ENCODE measurements around the gene PSME2. TPM values are rescaled to one million over a fixed set of nuclear protein-coding genes. Genes with fewer than 3 reads are reported as not detected.

Gene PSME2
- total RNA-seq, 1 experiment from 2014 or later, result 126 TPM

- Histone ChIP-seq H4K20me1 (ENCODE audit: control insufficient read depth, insufficient read depth, insufficient read length) (no peaks in the 10 kb centered on the region), H3K9me3 (ENCODE audit: control insufficient read depth, low read depth, low read length) (no peaks in the 10 kb centered on the region), H3K9ac (ENCODE audit: extremely low read depth, insufficient read length, low read length) (no peak overlapping the region), H3K14ac (ENCODE audit: insufficient read depth, low read length) (no peak overlapping the region), H3K4ac (ENCODE audit: low read depth, low read length) (no peak overlapping the region), H2BK120ac (ENCODE audit: low read depth, low read length, poor library complexity, severe bottlenecking) (no peak overlapping the region), H2BK12ac (ENCODE audit: insufficient read length, low read depth, low read length) (peak overlapping the region; percentile 42), H2BK20ac (ENCODE audit: low read depth, low read length, poor library complexity, severe bottlenecking) (no peak overlapping the region), H2AFZ (ENCODE audit: low read length) (no peak overlapping the region), H3K18ac (ENCODE audit: insufficient read length, low read depth, low read length) (no peak overlapping the region), H4K5ac (ENCODE audit: insufficient read length, low read depth, low read length) (no peak overlapping the region), H3K56ac (ENCODE audit: insufficient read length, low read depth, low read length) (no peak overlapping the region), H2BK5ac (ENCODE audit: insufficient read length, low read length) (no peak overlapping the region), H3K27ac (ENCODE audit: insufficient read length, low read depth, low read length) (no peak overlapping the region), H3K27me3 (ENCODE audit: insufficient read depth, low read length) (no peaks in the 10 kb centered on the region), H4K91ac (ENCODE audit: insufficient read length, low read depth, low read length) (no peak overlapping the region), H2AK5ac (ENCODE audit: insufficient read length, low read length) (no peak overlapping the region), H3K23me2 (ENCODE audit: insufficient read length, low read depth, low read length, poor library complexity, severe bottlenecking) (peaks cover 6% of the 10 kb centered on the region), H3K79me1 (ENCODE audit: insufficient read depth, low read depth, low read length, poor library complexity, severe bottlenecking) (no peaks in the 10 kb centered on the region), H2BK15ac (ENCODE audit: low read depth, low read length) (no peak overlapping the region), H3K23ac (ENCODE audit: insufficient read length, low read depth, low read length) (peak overlapping the region; percentile 72), H3K4me1 (ENCODE audit: insufficient read depth, low read length) (no peaks in the 10 kb centered on the region; the same call in 1 of the 2 replicates), H3K79me2 (ENCODE audit: insufficient read depth, low read length) (no peaks in the 10 kb centered on the region; the same call in 1 of the 2 replicates), H3T11ph (ENCODE audit: low read length) (no peak overlapping the region), H3K4me2 (ENCODE audit: insufficient read depth, insufficient read length, low read length) (no peak overlapping the region), H4K8ac (replicated peaks; ENCODE audit: insufficient read length, low read depth, low read length) (no peak overlapping the region)
- WGBS (ENCODE audit: extremely low coverage, insufficient read length, low lambda C conversion rate), result no CpG with 5 or more reads among the region's 8 CpGs
- peaks cover 4% of the 10 kb centered on the region for H3K27me3 Mint-ChIP-seq (ENCODE audit: low read depth)
- peaks cover 0 to 2% of the 10 kb centered on the region in 2 experiments; a peak in 3 of 5 replicates for H3K9me3 Mint-ChIP-seq
- TF ChIP-seq, protein P1, sequence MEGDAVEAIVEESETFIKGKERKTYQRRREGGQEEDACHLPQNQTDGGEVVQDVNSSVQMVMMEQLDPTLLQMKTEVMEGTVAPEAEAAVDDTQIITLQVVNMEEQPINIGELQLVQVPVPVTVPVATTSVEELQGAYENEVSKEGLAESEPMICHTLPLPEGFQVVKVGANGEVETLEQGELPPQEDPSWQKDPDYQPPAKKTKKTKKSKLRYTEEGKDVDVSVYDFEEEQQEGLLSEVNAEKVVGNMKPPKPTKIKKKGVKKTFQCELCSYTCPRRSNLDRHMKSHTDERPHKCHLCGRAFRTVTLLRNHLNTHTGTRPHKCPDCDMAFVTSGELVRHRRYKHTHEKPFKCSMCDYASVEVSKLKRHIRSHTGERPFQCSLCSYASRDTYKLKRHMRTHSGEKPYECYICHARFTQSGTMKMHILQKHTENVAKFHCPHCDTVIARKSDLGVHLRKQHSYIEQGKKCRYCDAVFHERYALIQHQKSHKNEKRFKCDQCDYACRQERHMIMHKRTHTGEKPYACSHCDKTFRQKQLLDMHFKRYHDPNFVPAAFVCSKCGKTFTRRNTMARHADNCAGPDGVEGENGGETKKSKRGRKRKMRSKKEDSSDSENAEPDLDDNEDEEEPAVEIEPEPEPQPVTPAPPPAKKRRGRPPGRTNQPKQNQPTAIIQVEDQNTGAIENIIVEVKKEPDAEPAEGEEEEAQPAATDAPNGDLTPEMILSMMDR (conservative IDR thresholded peaks at IDR 0.05), result no peak
- H3K27ac Mint-ChIP-seq, result peak overlapping the region in 1 of 3 experiments; percentile 78; a peak in 1 of 7 replicates
- DNase-seq, result no peak
- peak overlapping the region in 1 of 2 experiments; percentile 45; a peak in 2 of 5 replicates for H3K4me3 Mint-ChIP-seq
- peaks cover 42 to 58% (median 47%) of the 10 kb centered on the region in 3 experiments for H3K36me3 Mint-ChIP-seq (ENCODE audit: insufficient read depth in 1 of 3, low read depth in 3 of 3)
- H3K4me1 Mint-ChIP-seq, result peaks cover 19 to 29% of the 10 kb centered on the region in 2 experiments
These were observed 49.7 kb downstream of the PSME2 start for GRCh38 chr14:24096545-24097181.
